Activated CD8-positive, alpha-beta T cell treated with anti-CD3 and anti-CD28 coated beads for 36 hours (primary cell): ENCODE results near the gene MLLT1. TPM values are rescaled to one million over a fixed set of nuclear protein-coding genes. Genes with fewer than 3 reads are reported as not detected.

Source experiments
- ATAC-seq: fragments of 200-7000 bp; cut with Tn5 transposase; one replicate; pipeline ENCODE4 v1.10.0; 2021; ENCODE audit warnings: mild to moderate bottlenecking, moderate library complexity
- CTCF ChIA-PET: fragments of 350-600 bp; sonication (Branson Sonifier 250); formaldehyde crosslinking; loops from one replicate; lab custom pipeline; 2021; ENCODE audit warnings: antibody characterized with exemption; lab: Charles Lee
- POLR2A ChIA-PET: fragments of 350-600 bp; sonication (Branson Sonifier 250); formaldehyde crosslinking; loops from one replicate; lab custom pipeline; 2021; ENCODE audit warnings: antibody characterized with exemption; lab: Charles Lee
- DNase-seq: peaks from one replicate; pipeline ENCODE4 v3.0.0-alpha.2; 2020
- H3K27ac Mint-ChIP-seq: one replicate; pipeline ENCODE4 v1.8.0; 2021; ENCODE audit warnings: mild to moderate bottlenecking, mixed read lengths
- H3K27me3 Mint-ChIP-seq: one replicate; pipeline ENCODE4 v1.8.0; 2021; ENCODE audit warnings: mixed read lengths
- H3K36me3 Mint-ChIP-seq: one replicate; pipeline ENCODE4 v1.8.0; 2021; ENCODE audit warnings: low read depth, mixed read lengths
- H3K4me1 Mint-ChIP-seq: one replicate; pipeline ENCODE4 v1.8.0; 2021; ENCODE audit warnings: low read depth, mixed read lengths
- H3K4me3 Mint-ChIP-seq: one replicate; pipeline ENCODE4 v1.8.0; 2021; ENCODE audit warnings: mild to moderate bottlenecking, moderate library complexity, mixed read lengths
- H3K9me3 Mint-ChIP-seq: one replicate; pipeline ENCODE4 v1.8.0; 2021; ENCODE audit warnings: mixed read lengths
- CTCF ChIP-seq: fragments of 200-600 bp; IDR thresholded peaks from one replicate; pipeline ENCODE4 v1.8.0; 2022; ENCODE audit warnings: antibody characterized with exemption, mild to moderate bottlenecking
- intact Hi-C: fragments of 100-400 bp; cut with micrococcal nuclease; formaldehyde crosslinking; loops from one replicate; pipeline ENCODE4 v1.10.0; 2022
- total RNA-seq, 2 experiments: library from RNA; stranded (reverse); gene quantifications; one replicate each; pipeline ENCODE4 v1.2.3, GENCODE V29; 2021

Gene MLLT1
- total RNA-seq, 2 experiments from 2014 or later, result 41.4 to 44.6 TPM

GRCh38 chr19:6242677-6243076, 37.1 kb downstream of the MLLT1 start:
- intact Hi-C loops, result no loop called here
- POLR2A ChIA-PET, result interaction anchor here (1.2 kb wide), 1 partner anchor 11 kb away, joined by 5 read pairs; no protein-coding TSS in a partner anchor
- H3K4me1 Mint-ChIP-seq, result peaks cover 49% of the 10 kb centered on the region
- H3K4me3 Mint-ChIP-seq, result no peak overlapping the region
- no peaks in the 10 kb centered on the region for H3K27me3 Mint-ChIP-seq
- ATAC-seq, result no peak
- peak overlapping the region; percentile 57 for H3K27ac Mint-ChIP-seq
- H3K9me3 Mint-ChIP-seq, result no peaks in the 10 kb centered on the region
- CTCF ChIA-PET, result interaction anchor here (1.1 kb wide), 1 partner anchor 10 kb away, joined by 3 read pairs; no protein-coding TSS in a partner anchor
- no peak for DNase-seq
- TF ChIP-seq CTCF, result no peak
- H3K36me3 Mint-ChIP-seq, result peaks cover 31% of the 10 kb centered on the region

- Mint-ChIP-seq H3K4me1 (peaks cover 45% of the 10 kb centered on the region), H3K27ac (no peak overlapping the region), H3K36me3 (peaks cover 23% of the 10 kb centered on the region), H3K9me3 (no peaks in the 10 kb centered on the region), H3K27me3 (no peaks in the 10 kb centered on the region), H3K4me3 (no peak overlapping the region)
- CTCF ChIA-PET, result interaction anchor here (0.5 kb wide), 1 partner anchor 117 kb away, joined by 3 read pairs; no protein-coding TSS in a partner anchor
- POLR2A ChIA-PET, result no interaction called here
- no peak for DNase-seq
- no peak for TF ChIP-seq CTCF
- ATAC-seq, result no peak
- intact Hi-C loops, result no loop called here
Observed at GRCh38 chr19:6241680-6242377, 37.9 kb downstream of the MLLT1 start.

- intact Hi-C loops, result no loop called here
- CTCF ChIA-PET, result interaction anchor here (0.5 to 1.2 kb wide), 2 partner anchors 23 to 117 kb away, joined by 3 to 4 read pairs; no protein-coding TSS in a partner anchor
- Mint-ChIP-seq H3K36me3 (peaks cover 16% of the 10 kb centered on the region), H3K9me3 (no peaks in the 10 kb centered on the region), H3K4me1 (peaks cover 38% of the 10 kb centered on the region), H3K27me3 (no peaks in the 10 kb centered on the region), H3K4me3 (no peak overlapping the region), H3K27ac (peak overlapping the region; percentile 25)
- POLR2A ChIA-PET, result interaction anchor here (0.7 kb wide), 1 partner anchor 13 kb away, joined by 3 read pairs; no protein-coding TSS in a partner anchor
- DNase-seq (no peak), ATAC-seq (no peak)
- TF ChIP-seq CTCF, result no peak
Observed at GRCh38 chr19:6241056-6241455, 38.7 kb downstream of the MLLT1 start.

- ChIA-PET CTCF (interaction anchor here (1.2 kb wide), 1 partner anchor 22 kb away, joined by 4 read pairs; no protein-coding TSS in a partner anchor), POLR2A (interaction anchor here (0.7 kb wide), 1 partner anchor 12 kb away, joined by 3 read pairs; no protein-coding TSS in a partner anchor)
- Mint-ChIP-seq H3K36me3 (peaks cover 13% of the 10 kb centered on the region), H3K4me3 (no peak overlapping the region), H3K27ac (peak overlapping the region; percentile 55), H3K9me3 (no peaks in the 10 kb centered on the region), H3K4me1 (peaks cover 45% of the 10 kb centered on the region), H3K27me3 (no peaks in the 10 kb centered on the region)
- ATAC-seq (no peak), DNase-seq (no peak)
- intact Hi-C loops, result no loop called here
- TF ChIP-seq CTCF, result no peak
Observed at GRCh38 chr19:6239871-6240676, 39.7 kb downstream of the MLLT1 start.
